RWPE2 (cell line): ENCODE results near the gene HARBI1.
A peak's percentile ranks its signal among the peaks of the same experiment; 100 is the strongest.

Experiments
- ATAC-seq: fragments of 200-7000 bp; cut with Tn5 transposase; 3 replicates; pipeline ENCODE4 v1.9.1; 2021; ENCODE audit warnings: low read depth
- DNase-seq: peaks from one replicate; pipeline ENCODE4 v3.0.0-alpha.2; 2020; ENCODE audit warnings: low spot score
- H3K27ac ChIP-seq: fragments of 450-650 bp; 2 replicates; pipeline ENCODE4 v1.5.1; 2017; ENCODE audit warnings: mild to moderate bottlenecking; ENCODE audit not compliant: poor library complexity, severe bottlenecking
- H3K27me3 ChIP-seq: fragments of 250-450 bp; sonication (Bioruptor Pico); 2 replicates; pipeline ENCODE4 v1.5.1; 2021; ENCODE audit warnings: mild to moderate bottlenecking, moderate library complexity; ENCODE audit not compliant: insufficient read depth, poor library complexity, severe bottlenecking
- H3K36me3 ChIP-seq: fragments of 250-450 bp; sonication (Bioruptor Pico); 2 replicates; pipeline ENCODE4 v1.5.1; 2020; ENCODE audit warnings: low read depth, mild to moderate bottlenecking, moderate library complexity
- H3K4me1 ChIP-seq: fragments of 250-450 bp; sonication (Bioruptor Pico); 2 replicates; pipeline ENCODE4 v1.5.1; 2021; ENCODE audit warnings: mild to moderate bottlenecking, moderate library complexity; ENCODE audit not compliant: insufficient read depth, poor library complexity, severe bottlenecking
- H3K4me3 ChIP-seq: fragments of 250-450 bp; sonication (Bioruptor Pico); 2 replicates; pipeline ENCODE4 v1.5.1; 2021; ENCODE audit warnings: mild to moderate bottlenecking, moderate library complexity; ENCODE audit not compliant: severe bottlenecking
- H3K9me3 ChIP-seq: fragments of 250-450 bp; sonication (Bioruptor Pico); 2 replicates; pipeline ENCODE4 v1.5.1; 2021; ENCODE audit warnings: mild to moderate bottlenecking, moderate library complexity; ENCODE audit not compliant: severe bottlenecking
- CTCF ChIP-seq: fragments of 450-650 bp; IDR thresholded peaks from one replicate; pipeline ENCODE4 v1.5.1; 2017; ENCODE audit warnings: mild to moderate bottlenecking, moderate library complexity; ENCODE audit not compliant: poor library complexity, severe bottlenecking

Gene HARBI1

GRCh38 chr11:46657186-46657585, 40.2 kb upstream of the HARBI1 start:
- Histone ChIP-seq H3K9me3 (no peaks in the 10 kb centered on the region), H3K4me1 (no peaks in the 10 kb centered on the region), H3K36me3 (peaks cover 78% of the 10 kb centered on the region), H3K4me3 (no peak overlapping the region), H3K27ac (no peak overlapping the region), H3K27me3 (no peaks in the 10 kb centered on the region)
- TF ChIP-seq CTCF = no peak
- ATAC-seq (no peak), DNase-seq (no peak)

GRCh38 chr11:46655631-46656030, 38.6 kb upstream of the HARBI1 start:
- no peak overlapping the region for H3K4me3 ChIP-seq
- ATAC-seq = no peak
- H3K4me1 ChIP-seq = no peaks in the 10 kb centered on the region
- H3K9me3 ChIP-seq = no peaks in the 10 kb centered on the region
- no peak for DNase-seq
- H3K36me3 ChIP-seq = peaks cover 86% of the 10 kb centered on the region
- no peaks in the 10 kb centered on the region for H3K27me3 ChIP-seq
- TF ChIP-seq CTCF = no peak
- H3K27ac ChIP-seq = no peak overlapping the region

- peaks cover 12% of the 10 kb centered on the region for H3K4me1 ChIP-seq
- no peaks in the 10 kb centered on the region for H3K9me3 ChIP-seq
- no peaks in the 10 kb centered on the region for H3K27me3 ChIP-seq
- ATAC-seq (peak; percentile 97), DNase-seq (no peak)
- TF ChIP-seq CTCF = no peak
- peaks cover 70% of the 10 kb centered on the region for H3K36me3 ChIP-seq
- H3K27ac ChIP-seq = peak overlapping the region; percentile 77
- no peak overlapping the region for H3K4me3 ChIP-seq
These were observed 32.2 kb upstream of the HARBI1 start for GRCh38 chr11:46649180-46649738.

- peaks cover 4% of the 10 kb centered on the region for H3K4me1 ChIP-seq
- ATAC-seq = no peak
- no peak for DNase-seq
- no peaks in the 10 kb centered on the region for H3K9me3 ChIP-seq
- no peak overlapping the region for H3K4me3 ChIP-seq
- H3K36me3 ChIP-seq = peaks cover 41% of the 10 kb centered on the region
- H3K27ac ChIP-seq = no peak overlapping the region
- H3K27me3 ChIP-seq = no peaks in the 10 kb centered on the region
- TF ChIP-seq CTCF = no peak
These were observed 27.0 kb upstream of the HARBI1 start for GRCh38 chr11:46643986-46644385.

- H3K9me3 ChIP-seq = no peaks in the 10 kb centered on the region
- ATAC-seq (no peak), DNase-seq (no peak)
- H3K27ac ChIP-seq = no peak overlapping the region
- no peak for TF ChIP-seq CTCF
- H3K36me3 ChIP-seq = peaks cover 41% of the 10 kb centered on the region
- no peaks in the 10 kb centered on the region for H3K4me1 ChIP-seq
- H3K27me3 ChIP-seq = no peaks in the 10 kb centered on the region
- no peak overlapping the region for H3K4me3 ChIP-seq
These were observed 26.5 kb upstream of the HARBI1 start for GRCh38 chr11:46643531-46643930.
